ENCODE measurements around the gene ANXA2. TPM values are rescaled to one million over a fixed set of nuclear protein-coding genes. Genes with fewer than 3 reads are reported as not detected.
A peak's percentile ranks its signal among the peaks of the same experiment; 100 is the strongest.

Gene ANXA2
- total and polyA plus RNA-seq, 2 experiments from 2014 or later = 202 to 225 TPM

DNA sequence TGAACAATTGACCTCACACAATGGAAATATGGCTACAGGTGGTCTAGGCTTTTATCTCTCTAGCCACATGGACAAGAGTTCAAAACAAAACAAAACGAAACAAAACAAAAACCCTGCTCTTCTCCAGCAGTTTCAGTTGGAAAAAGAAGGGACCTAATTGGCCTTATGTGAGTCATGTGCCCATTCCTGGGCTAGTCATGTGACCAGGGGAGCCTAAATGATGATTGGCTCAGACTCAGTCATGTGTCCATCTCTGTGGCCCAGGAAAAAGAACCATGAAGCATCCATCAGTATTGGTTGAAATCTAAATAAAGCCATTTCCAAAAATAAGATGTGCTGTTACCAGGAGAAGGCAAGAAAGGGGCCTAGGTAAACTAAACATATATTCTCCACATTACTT is 96.8 kb downstream of the ANXA2 start:
- no peak overlapping the region for H3K4me3 Mint-ChIP-seq
- no peak for ATAC-seq
- H2AFZ ChIP-seq = peak overlapping the region; percentile 95

DNA sequence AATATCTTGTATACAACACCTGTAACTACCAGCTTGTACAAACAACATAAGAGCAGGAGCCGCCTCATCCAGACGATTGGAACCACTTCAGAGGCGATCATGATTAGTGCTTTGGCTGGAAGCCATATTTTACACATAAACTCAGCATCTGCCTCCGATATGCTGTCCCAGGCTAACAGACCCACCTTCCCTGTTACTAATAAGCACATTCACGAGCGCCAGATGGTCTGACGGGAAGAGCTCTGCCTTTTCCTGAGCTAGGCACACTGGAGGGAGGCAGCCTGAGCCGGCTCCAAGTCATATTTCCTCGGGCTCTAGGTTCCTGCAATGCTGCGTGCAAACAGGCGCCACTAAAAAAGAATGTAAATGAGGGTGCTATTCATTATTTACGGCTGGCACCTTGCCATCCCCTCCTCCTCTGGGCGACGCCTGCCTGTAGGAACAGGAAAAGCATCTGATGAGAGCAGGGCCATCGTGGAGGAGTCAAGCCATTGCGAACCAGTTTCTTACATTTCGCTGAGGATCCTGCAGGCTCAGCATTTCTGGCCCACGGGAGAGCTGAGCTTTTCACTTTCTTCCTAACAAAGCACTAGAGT is 98.2 kb downstream of the ANXA2 start:
- no peak overlapping the region for H3K4me2 ChIP-seq
- H3K27me3 Mint-ChIP-seq (ENCODE audit: insufficient read depth, low read depth, poor library complexity) = peaks cover 3% of the 10 kb centered on the region
- TF ChIP-seq NANOG (IDR thresholded peaks at IDR 0.05; ENCODE audit: borderline replicate concordance) = no peak
- no peak for TF ChIP-seq ZNF114 (CRISPR knock-in tag; IDR thresholded peaks at IDR 0.05)
- TF ChIP-seq POLR2AphosphoS5 (IDR thresholded peaks at IDR 0.05; ENCODE audit: low read depth) = no peak
- TF ChIP-seq, protein P1, sequence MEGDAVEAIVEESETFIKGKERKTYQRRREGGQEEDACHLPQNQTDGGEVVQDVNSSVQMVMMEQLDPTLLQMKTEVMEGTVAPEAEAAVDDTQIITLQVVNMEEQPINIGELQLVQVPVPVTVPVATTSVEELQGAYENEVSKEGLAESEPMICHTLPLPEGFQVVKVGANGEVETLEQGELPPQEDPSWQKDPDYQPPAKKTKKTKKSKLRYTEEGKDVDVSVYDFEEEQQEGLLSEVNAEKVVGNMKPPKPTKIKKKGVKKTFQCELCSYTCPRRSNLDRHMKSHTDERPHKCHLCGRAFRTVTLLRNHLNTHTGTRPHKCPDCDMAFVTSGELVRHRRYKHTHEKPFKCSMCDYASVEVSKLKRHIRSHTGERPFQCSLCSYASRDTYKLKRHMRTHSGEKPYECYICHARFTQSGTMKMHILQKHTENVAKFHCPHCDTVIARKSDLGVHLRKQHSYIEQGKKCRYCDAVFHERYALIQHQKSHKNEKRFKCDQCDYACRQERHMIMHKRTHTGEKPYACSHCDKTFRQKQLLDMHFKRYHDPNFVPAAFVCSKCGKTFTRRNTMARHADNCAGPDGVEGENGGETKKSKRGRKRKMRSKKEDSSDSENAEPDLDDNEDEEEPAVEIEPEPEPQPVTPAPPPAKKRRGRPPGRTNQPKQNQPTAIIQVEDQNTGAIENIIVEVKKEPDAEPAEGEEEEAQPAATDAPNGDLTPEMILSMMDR (conservative IDR thresholded peaks at IDR 0.05; ENCODE audit: low read depth in 2 of 2) = peak; percentile 23 to 36; a peak in 2 of 4 replicates

More for the DNA sequence above, 96.8 kb downstream of the ANXA2 start:
- no peaks in the 10 kb centered on the region for H3K27me3 Mint-ChIP-seq (ENCODE audit: insufficient read depth, low read depth, poor library complexity)
- peaks cover 11% of the 10 kb centered on the region for H3K9me3 Mint-ChIP-seq
- no peaks in the 10 kb centered on the region for H3F3A ChIP-seq (replicated peaks; ENCODE audit: low read depth)
- H3K4me1 ChIP-seq (ENCODE audit: insufficient read depth) = no peaks in the 10 kb centered on the region
- no peak for TF ChIP-seq JUNB (IDR thresholded peaks at IDR 0.05; ENCODE audit: unreplicated experiment)
- TF ChIP-seq CREB1 (CRISPR knock-in tag; IDR thresholded peaks at IDR 0.05; ENCODE audit: low read depth) = no peak
- no peak for TF ChIP-seq POLR2AphosphoS5 (IDR thresholded peaks at IDR 0.05; ENCODE audit: low read depth)
- no peak for TF ChIP-seq ZNF114 (CRISPR knock-in tag; IDR thresholded peaks at IDR 0.05)
- TF ChIP-seq EZH2phosphoT487 (IDR thresholded peaks at IDR 0.05; ENCODE audit: unreplicated experiment) = no peak
- no peak for TF ChIP-seq STAT1 (IDR thresholded peaks at IDR 0.05; ENCODE audit: unreplicated experiment)
- TF ChIP-seq, protein P2, sequence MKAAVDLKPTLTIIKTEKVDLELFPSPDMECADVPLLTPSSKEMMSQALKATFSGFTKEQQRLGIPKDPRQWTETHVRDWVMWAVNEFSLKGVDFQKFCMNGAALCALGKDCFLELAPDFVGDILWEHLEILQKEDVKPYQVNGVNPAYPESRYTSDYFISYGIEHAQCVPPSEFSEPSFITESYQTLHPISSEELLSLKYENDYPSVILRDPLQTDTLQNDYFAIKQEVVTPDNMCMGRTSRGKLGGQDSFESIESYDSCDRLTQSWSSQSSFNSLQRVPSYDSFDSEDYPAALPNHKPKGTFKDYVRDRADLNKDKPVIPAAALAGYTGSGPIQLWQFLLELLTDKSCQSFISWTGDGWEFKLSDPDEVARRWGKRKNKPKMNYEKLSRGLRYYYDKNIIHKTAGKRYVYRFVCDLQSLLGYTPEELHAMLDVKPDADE (IDR thresholded peaks at IDR 0.05) = no peak
- TF ChIP-seq, protein P3, sequence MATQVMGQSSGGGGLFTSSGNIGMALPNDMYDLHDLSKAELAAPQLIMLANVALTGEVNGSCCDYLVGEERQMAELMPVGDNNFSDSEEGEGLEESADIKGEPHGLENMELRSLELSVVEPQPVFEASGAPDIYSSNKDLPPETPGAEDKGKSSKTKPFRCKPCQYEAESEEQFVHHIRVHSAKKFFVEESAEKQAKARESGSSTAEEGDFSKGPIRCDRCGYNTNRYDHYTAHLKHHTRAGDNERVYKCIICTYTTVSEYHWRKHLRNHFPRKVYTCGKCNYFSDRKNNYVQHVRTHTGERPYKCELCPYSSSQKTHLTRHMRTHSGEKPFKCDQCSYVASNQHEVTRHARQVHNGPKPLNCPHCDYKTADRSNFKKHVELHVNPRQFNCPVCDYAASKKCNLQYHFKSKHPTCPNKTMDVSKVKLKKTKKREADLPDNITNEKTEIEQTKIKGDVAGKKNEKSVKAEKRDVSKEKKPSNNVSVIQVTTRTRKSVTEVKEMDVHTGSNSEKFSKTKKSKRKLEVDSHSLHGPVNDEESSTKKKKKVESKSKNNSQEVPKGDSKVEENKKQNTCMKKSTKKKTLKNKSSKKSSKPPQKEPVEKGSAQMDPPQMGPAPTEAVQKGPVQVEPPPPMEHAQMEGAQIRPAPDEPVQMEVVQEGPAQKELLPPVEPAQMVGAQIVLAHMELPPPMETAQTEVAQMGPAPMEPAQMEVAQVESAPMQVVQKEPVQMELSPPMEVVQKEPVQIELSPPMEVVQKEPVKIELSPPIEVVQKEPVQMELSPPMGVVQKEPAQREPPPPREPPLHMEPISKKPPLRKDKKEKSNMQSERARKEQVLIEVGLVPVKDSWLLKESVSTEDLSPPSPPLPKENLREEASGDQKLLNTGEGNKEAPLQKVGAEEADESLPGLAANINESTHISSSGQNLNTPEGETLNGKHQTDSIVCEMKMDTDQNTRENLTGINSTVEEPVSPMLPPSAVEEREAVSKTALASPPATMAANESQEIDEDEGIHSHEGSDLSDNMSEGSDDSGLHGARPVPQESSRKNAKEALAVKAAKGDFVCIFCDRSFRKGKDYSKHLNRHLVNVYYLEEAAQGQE (IDR thresholded peaks at IDR 0.05; ENCODE audit: unreplicated experiment) = no peak
- DNase-seq (ENCODE audit: low spot score) = no peak
- H3K36me3 Mint-ChIP-seq (ENCODE audit: low read depth) = peaks cover 3% of the 10 kb centered on the region
- H3K27me3 ChIP-seq (ENCODE audit: insufficient read depth) = no peaks in the 10 kb centered on the region
- H3K36me3 ChIP-seq (ENCODE audit: insufficient read depth) = no peaks in the 10 kb centered on the region
- no peaks in the 10 kb centered on the region for H3K79me2 ChIP-seq (replicated peaks; ENCODE audit: insufficient read depth)
- H3K4me2 ChIP-seq = no peak overlapping the region
- no peaks in the 10 kb centered on the region for H4K20me1 ChIP-seq (replicated peaks; ENCODE audit: insufficient read depth)
- H3K4me1 Mint-ChIP-seq = peaks cover 5% of the 10 kb centered on the region; the same call in 2 of the 3 replicates
- no peaks in the 10 kb centered on the region; the same call in 1 of the 2 replicates for H3K9me2 ChIP-seq (ENCODE audit: insufficient read depth)
- H3K27ac ChIP-seq (ENCODE audit: low read depth) = no peak overlapping the region
- H3K27ac Mint-ChIP-seq = no peak overlapping the region
- H3K4me3 ChIP-seq = no peak overlapping the region

More for the DNA sequence above, 98.2 kb downstream of the ANXA2 start:
- Histone ChIP-seq H2AFZ (peak overlapping the region; percentile 88; the same call in 1 of the 2 replicates), H3F3A (replicated peaks; ENCODE audit: low read depth) (no peaks in the 10 kb centered on the region), H3K4me3 (no peak overlapping the region), H3K27me3 (ENCODE audit: insufficient read depth) (no peaks in the 10 kb centered on the region), H4K20me1 (replicated peaks; ENCODE audit: insufficient read depth) (no peaks in the 10 kb centered on the region), H3K9me2 (ENCODE audit: insufficient read depth) (no peaks in the 10 kb centered on the region; the same call in 1 of the 2 replicates), H3K27ac (ENCODE audit: low read depth) (no peak overlapping the region), H3K4me1 (ENCODE audit: insufficient read depth) (no peaks in the 10 kb centered on the region), H3K36me3 (ENCODE audit: insufficient read depth) (peaks cover 5% of the 10 kb centered on the region; the same call in 1 of the 2 replicates), H3K79me2 (replicated peaks; ENCODE audit: insufficient read depth) (no peaks in the 10 kb centered on the region)
- Mint-ChIP-seq H3K4me3 (no peak overlapping the region), H3K4me1 (peaks cover 5% of the 10 kb centered on the region; the same call in 2 of the 3 replicates), H3K27ac (no peak overlapping the region), H3K36me3 (ENCODE audit: low read depth) (peaks cover 14% of the 10 kb centered on the region), H3K9me3 (peaks cover 24% of the 10 kb centered on the region)
- peak; percentile 48 for DNase-seq (ENCODE audit: low spot score)
- ATAC-seq = peak; percentile 82

Measured in GM23338 (cell line).